ENCODE measurements around the gene KIF11. TPM values are rescaled to one million over a fixed set of nuclear protein-coding genes. Genes with fewer than 3 reads are reported as not detected.

KIF11 gene
- total and polyA plus RNA-seq, 2 of the 13 experiments (the other 11 are each of a cell fraction or from before 2014, with no cell fraction given): 8.7 to 38.4 TPM

DNA sequence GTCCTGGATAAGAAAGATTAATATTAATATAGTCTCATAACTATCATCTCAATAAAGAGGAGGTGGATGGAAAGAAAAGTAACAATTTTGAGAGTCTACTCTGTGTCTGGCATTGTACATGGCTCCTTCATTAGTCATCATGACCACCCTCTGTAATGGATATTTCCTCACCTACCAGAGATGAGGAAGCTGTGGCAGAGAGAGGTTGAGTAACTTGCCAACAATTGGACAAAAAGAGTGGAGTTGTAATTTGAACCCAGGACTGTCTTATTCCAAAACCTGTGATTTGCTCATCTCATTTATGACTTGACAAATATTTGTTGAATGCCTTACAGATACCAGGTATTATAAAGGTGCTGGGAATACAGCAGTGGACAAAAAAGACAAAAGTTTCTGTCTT is 17.0 kb upstream of the KIF11 start:
- ATAC-seq: no peak
- ChIA-PET CTCF (ENCODE audit: low intra/inter-chr PET ratio, low total read pairs) (no interaction called here), POLR2A (interaction anchor here (1.1 to 5.3 kb wide), 2 partner anchors 13 to 16 kb away, joined by 4 to 71 read pairs; partner anchors contain the start of gene KIF11)
- Histone ChIP-seq H3K27me3 (ENCODE audit: control insufficient read depth in 1 of 2, insufficient read depth in 2 of 2, low read length in 2 of 2) (no peaks in the 10 kb centered on the region; a peak in 1 of 5 replicates), H3K79me2 (ENCODE audit: insufficient read depth, low read length) (peaks cover 25% of the 10 kb centered on the region), H3K36me3 (replicated peaks in 1 of 2; ENCODE audit: control insufficient read depth in 1 of 2, insufficient read depth in 2 of 2, low read length in 2 of 2) (no peaks in the 10 kb centered on the region), H3K4me2 (ENCODE audit: low read depth, low read length) (no peak overlapping the region), H4K20me1 (ENCODE audit: insufficient read depth, low read length) (no peaks in the 10 kb centered on the region), H3K4me1 (ENCODE audit: insufficient read depth, low read length) (peaks cover 31% of the 10 kb centered on the region), H3K9me3 (ENCODE audit: low read length) (no peaks in the 10 kb centered on the region), H3K9ac (ENCODE audit: insufficient read depth, low read depth, low read length) (no peak overlapping the region), H3K4me3 (replicated peaks in 1 of 3; ENCODE audit: insufficient read depth in 1 of 3, low read depth in 2 of 3, low read length in 3 of 3) (no peak overlapping the region), H2AFZ (ENCODE audit: low read length) (no peak overlapping the region), H3K27ac (ENCODE audit: extremely low read length, insufficient read depth, low read length) (no peak overlapping the region)
- TF ChIP-seq ZSCAN12 (CRISPR knock-in tag; IDR thresholded peaks at IDR 0.05): no peak
- TF ChIP-seq EEA1 (CRISPR knock-in tag; IDR thresholded peaks at IDR 0.05; ENCODE audit: borderline replicate concordance): no peak
- no peak for TF ChIP-seq THAP8 (CRISPR knock-in tag; IDR thresholded peaks at IDR 0.05; ENCODE audit: borderline replicate concordance)
- TF ChIP-seq, protein P1, sequence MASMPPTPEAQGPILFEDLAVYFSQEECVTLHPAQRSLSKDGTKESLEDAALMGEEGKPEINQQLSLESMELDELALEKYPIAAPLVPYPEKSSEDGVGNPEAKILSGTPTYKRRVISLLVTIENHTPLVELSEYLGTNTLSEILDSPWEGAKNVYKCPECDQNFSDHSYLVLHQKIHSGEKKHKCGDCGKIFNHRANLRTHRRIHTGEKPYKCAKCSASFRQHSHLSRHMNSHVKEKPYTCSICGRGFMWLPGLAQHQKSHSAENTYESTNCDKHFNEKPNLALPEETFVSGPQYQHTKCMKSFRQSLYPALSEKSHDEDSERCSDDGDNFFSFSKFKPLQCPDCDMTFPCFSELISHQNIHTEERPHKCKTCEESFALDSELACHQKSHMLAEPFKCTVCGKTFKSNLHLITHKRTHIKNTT (CRISPR knock-in tag; IDR thresholded peaks at IDR 0.05): no peak
- no peak for TF ChIP-seq ZNF713 (CRISPR knock-in tag; IDR thresholded peaks at IDR 0.05)
- no peak for TF ChIP-seq DPF2 (CRISPR knock-in tag; IDR thresholded peaks at IDR 0.05; ENCODE audit: borderline replicate concordance, low read depth)
- TF ChIP-seq GATA4 (IDR thresholded peaks at IDR 0.05; ENCODE audit: borderline replicate concordance, low read depth): no peak
- TF ChIP-seq, protein P2, sequence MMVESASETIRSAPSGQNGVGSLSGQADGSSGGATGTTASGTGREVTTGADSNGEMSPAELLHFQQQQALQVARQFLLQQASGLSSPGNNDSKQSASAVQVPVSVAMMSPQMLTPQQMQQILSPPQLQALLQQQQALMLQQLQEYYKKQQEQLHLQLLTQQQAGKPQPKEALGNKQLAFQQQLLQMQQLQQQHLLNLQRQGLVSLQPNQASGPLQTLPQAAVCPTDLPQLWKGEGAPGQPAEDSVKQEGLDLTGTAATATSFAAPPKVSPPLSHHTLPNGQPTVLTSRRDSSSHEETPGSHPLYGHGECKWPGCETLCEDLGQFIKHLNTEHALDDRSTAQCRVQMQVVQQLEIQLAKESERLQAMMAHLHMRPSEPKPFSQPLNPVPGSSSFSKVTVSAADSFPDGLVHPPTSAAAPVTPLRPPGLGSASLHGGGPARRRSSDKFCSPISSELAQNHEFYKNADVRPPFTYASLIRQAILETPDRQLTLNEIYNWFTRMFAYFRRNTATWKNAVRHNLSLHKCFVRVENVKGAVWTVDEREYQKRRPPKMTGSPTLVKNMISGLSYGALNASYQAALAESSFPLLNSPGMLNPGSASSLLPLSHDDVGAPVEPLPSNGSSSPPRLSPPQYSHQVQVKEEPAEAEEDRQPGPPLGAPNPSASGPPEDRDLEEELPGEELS (CRISPR knock-in tag; IDR thresholded peaks at IDR 0.05): no peak
- TF ChIP-seq, protein P3, sequence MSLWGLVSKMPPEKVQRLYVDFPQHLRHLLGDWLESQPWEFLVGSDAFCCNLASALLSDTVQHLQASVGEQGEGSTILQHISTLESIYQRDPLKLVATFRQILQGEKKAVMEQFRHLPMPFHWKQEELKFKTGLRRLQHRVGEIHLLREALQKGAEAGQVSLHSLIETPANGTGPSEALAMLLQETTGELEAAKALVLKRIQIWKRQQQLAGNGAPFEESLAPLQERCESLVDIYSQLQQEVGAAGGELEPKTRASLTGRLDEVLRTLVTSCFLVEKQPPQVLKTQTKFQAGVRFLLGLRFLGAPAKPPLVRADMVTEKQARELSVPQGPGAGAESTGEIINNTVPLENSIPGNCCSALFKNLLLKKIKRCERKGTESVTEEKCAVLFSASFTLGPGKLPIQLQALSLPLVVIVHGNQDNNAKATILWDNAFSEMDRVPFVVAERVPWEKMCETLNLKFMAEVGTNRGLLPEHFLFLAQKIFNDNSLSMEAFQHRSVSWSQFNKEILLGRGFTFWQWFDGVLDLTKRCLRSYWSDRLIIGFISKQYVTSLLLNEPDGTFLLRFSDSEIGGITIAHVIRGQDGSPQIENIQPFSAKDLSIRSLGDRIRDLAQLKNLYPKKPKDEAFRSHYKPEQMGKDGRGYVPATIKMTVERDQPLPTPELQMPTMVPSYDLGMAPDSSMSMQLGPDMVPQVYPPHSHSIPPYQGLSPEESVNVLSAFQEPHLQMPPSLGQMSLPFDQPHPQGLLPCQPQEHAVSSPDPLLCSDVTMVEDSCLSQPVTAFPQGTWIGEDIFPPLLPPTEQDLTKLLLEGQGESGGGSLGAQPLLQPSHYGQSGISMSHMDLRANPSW (CRISPR knock-in tag; IDR thresholded peaks at IDR 0.05; ENCODE audit: borderline replicate concordance): no peak
- no peak for TF ChIP-seq ZNF850 (CRISPR knock-in tag; conservative IDR thresholded peaks at IDR 0.05)
- no peak for TF ChIP-seq HES4 (CRISPR knock-in tag; IDR thresholded peaks at IDR 0.05; ENCODE audit: borderline replicate concordance)
- no peak for TF ChIP-seq ZNF589 (CRISPR knock-in tag; conservative IDR thresholded peaks at IDR 0.05)
- TF ChIP-seq MAFF (IDR thresholded peaks at IDR 0.05; ENCODE audit: low read depth, low read length): no peak
- no TSS peak for BruUV-seq (replicated peaks)
- in situ Hi-C loops (cut with HindIII; ENCODE audit: extremely low pct_ligation_motif_present, low pct_unique_long_range_greater_than_20kb) (no loop called here), intact Hi-C loops (cut with micrococcal nuclease; ENCODE audit: unreplicated experiment) (loop anchor here (2.0 kb wide), 1 partner anchor 15 kb away; no protein-coding TSS in a partner anchor)
- DNase-seq (ENCODE audit: low spot score): no peak
- FAIRE-seq: no peak

All from HepG2 (cell line).